MCF 10A (cell line): ENCODE results near the gene ARHGEF28. TPM values are rescaled to one million over a fixed set of nuclear protein-coding genes. Genes with fewer than 3 reads are reported as not detected.
A peak's percentile ranks its signal among the peaks of the same experiment; 100 is the strongest.

Experiments
- BruUV-seq: library from RNA; stranded (reverse); fragments of 400-500 nt; replicated peaks from 2 replicates; lab custom pipeline; 2021; lab: Mats Ljungman, UMichigan
- CTCF ChIA-PET: fragments of 300-600 bp; sonication (Branson Sonifier 250); formaldehyde crosslinking; extraction: SDS; loops from one replicate; lab custom pipeline; 2021; ENCODE audit warnings: antibody characterized with exemption, inconsistent platforms; lab: Yijun Ruan, JAX
- POLR2A ChIA-PET: fragments of 300-600, 350-650 bp; sonication (Branson Sonifier 250); formaldehyde crosslinking; extraction: SDS; loops from one replicate; lab custom pipeline; 2020; ENCODE audit warnings: antibody characterized with exemption, inconsistent platforms; lab: Yijun Ruan, JAX
- DNase-seq: peaks from one replicate; pipeline ENCODE4 v3.0.0-alpha.2; 2018; ENCODE audit not compliant: unreplicated experiment
- H3K27ac Mint-ChIP-seq: one replicate; pipeline ENCODE4 v1.8.0; 2022; ENCODE audit warnings: mild to moderate bottlenecking, low read depth, mixed read lengths; ENCODE audit not compliant: unreplicated experiment
- H3K27me3 Mint-ChIP-seq: one replicate; pipeline ENCODE4 v1.8.0; 2022; ENCODE audit warnings: mixed read lengths; ENCODE audit not compliant: insufficient read depth, unreplicated experiment
- H3K36me3 Mint-ChIP-seq: one replicate; pipeline ENCODE4 v1.8.0; 2022; ENCODE audit warnings: mild to moderate bottlenecking, moderate library complexity, mixed read lengths; ENCODE audit not compliant: insufficient read depth, unreplicated experiment
- H3K4me1 Mint-ChIP-seq: one replicate; pipeline ENCODE4 v1.8.0; 2022; ENCODE audit warnings: mixed read lengths; ENCODE audit not compliant: insufficient read depth, unreplicated experiment
- H3K4me3 Mint-ChIP-seq: one replicate; pipeline ENCODE4 v1.8.0; 2022; ENCODE audit warnings: mild to moderate bottlenecking, moderate library complexity, mixed read lengths; ENCODE audit not compliant: unreplicated experiment
- H3K9me3 Mint-ChIP-seq: one replicate; pipeline ENCODE4 v1.8.0; 2022; ENCODE audit warnings: mixed read lengths; ENCODE audit not compliant: unreplicated experiment
- intact Hi-C: fragments of 100-400 bp; cut with micrococcal nuclease; formaldehyde crosslinking; loops from 2 replicates; pipeline ENCODE4 v1.14.1; 2022
- total RNA-seq: library from RNA; stranded (reverse); gene quantifications from 2 replicates; pipeline ENCODE4 v1.2.3, GENCODE V29; 2022
- TF ChIP-seq, protein P1 (sequence below): fragments of 200-600 bp; IDR thresholded peaks from one replicate; pipeline ENCODE4 v1.8.0; 2022; ENCODE audit warnings: antibody characterized with exemption, mild to moderate bottlenecking; ENCODE audit not compliant: unreplicated experiment

ARHGEF28 gene
- total RNA-seq, 1 experiment from 2014 or later, result 34.8 TPM

DNA sequence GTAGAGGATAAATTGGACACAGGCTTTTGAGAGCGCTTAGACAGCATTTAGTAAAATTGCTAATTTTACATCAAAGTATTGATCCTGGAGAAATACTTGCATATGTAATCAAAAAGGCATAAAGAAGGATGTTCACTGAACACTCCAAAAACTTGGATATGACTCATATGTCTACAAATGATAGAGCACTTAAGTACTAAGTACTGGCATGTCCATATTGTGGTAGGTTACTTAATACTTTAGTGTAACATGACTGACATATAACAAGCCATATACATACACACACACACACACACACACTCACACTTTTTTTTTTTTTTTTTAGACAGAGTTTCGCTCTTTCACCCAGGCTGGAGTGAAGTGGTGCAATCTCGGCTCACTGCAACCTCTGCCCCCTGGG is 361.9 kb downstream of the ARHGEF28 start:
- CTCF ChIA-PET, result interaction anchor here (0.6 to 1.0 kb wide), 2 partner anchors 38 to 43 kb away, joined by 3 read pairs; no protein-coding TSS in a partner anchor
- no peak overlapping the region for H3K27ac Mint-ChIP-seq
- H3K4me3 Mint-ChIP-seq, result no peak overlapping the region
- peaks cover 6% of the 10 kb centered on the region for H3K4me1 Mint-ChIP-seq
- POLR2A ChIA-PET, result interaction anchor here (1.0 kb wide), 1 partner anchor 16 kb away, joined by 5 read pairs; no protein-coding TSS in a partner anchor
- BruUV-seq, result no TSS peak
- H3K9me3 Mint-ChIP-seq, result no peaks in the 10 kb centered on the region
- H3K27me3 Mint-ChIP-seq, result no peaks in the 10 kb centered on the region
- DNase-seq, result peak; percentile 4
- TF ChIP-seq, protein P1, sequence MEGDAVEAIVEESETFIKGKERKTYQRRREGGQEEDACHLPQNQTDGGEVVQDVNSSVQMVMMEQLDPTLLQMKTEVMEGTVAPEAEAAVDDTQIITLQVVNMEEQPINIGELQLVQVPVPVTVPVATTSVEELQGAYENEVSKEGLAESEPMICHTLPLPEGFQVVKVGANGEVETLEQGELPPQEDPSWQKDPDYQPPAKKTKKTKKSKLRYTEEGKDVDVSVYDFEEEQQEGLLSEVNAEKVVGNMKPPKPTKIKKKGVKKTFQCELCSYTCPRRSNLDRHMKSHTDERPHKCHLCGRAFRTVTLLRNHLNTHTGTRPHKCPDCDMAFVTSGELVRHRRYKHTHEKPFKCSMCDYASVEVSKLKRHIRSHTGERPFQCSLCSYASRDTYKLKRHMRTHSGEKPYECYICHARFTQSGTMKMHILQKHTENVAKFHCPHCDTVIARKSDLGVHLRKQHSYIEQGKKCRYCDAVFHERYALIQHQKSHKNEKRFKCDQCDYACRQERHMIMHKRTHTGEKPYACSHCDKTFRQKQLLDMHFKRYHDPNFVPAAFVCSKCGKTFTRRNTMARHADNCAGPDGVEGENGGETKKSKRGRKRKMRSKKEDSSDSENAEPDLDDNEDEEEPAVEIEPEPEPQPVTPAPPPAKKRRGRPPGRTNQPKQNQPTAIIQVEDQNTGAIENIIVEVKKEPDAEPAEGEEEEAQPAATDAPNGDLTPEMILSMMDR, result no peak
- intact Hi-C loops, result no loop called here
- H3K36me3 Mint-ChIP-seq, result no peaks in the 10 kb centered on the region

DNA sequence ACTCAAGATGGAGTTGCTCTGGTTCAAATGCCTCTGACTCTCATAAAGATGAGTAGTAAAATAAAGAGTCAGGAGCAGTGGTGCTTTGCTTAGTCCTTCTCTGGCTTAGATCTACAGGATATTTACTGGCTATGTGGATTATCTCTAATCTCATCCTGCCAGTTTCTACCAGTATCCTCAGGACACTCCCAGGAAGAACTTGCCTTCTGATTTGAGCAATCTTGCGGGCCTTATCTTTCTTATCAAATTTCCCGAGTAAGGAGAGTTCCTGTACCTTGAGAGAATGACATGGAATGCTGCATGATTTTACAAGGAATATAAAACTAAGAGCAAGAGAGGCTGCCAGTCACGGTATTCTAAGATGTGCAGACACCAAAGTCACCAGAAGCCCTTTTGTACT is 364.0 kb downstream of the ARHGEF28 start:
- CTCF ChIA-PET, result no interaction called here
- no TSS peak for BruUV-seq
- TF ChIP-seq, protein P1, result no peak
- Mint-ChIP-seq H3K27me3 (no peaks in the 10 kb centered on the region), H3K4me1 (peaks cover 10% of the 10 kb centered on the region), H3K9me3 (no peaks in the 10 kb centered on the region), H3K4me3 (no peak overlapping the region), H3K36me3 (no peaks in the 10 kb centered on the region), H3K27ac (no peak overlapping the region)
- intact Hi-C loops, result no loop called here
- DNase-seq, result no peak
- POLR2A ChIA-PET, result no interaction called here

Other genes starting within 250 kb of the ARHGEF28 start
- gene FOXD1, start 177.4 kb upstream of the ARHGEF28 start, total RNA-seq, result 46.4 and 50.9 TPM in 2 replicates
- gene BTF3, start 127.8 kb upstream of the ARHGEF28 start, total RNA-seq, result 937 and 946 TPM in 2 replicates
- 19.3 and 20.2 TPM in 2 replicates for gene ANKRA2, start 60.6 kb upstream of the ARHGEF28 start, total RNA-seq
- 41.2 and 41.3 TPM in 2 replicates for gene UTP15, start 60.5 kb upstream of the ARHGEF28 start, total RNA-seq